GM08714 (cell line): ENCODE measurements around the gene KLF13.

Experiments
- H3K4me3 ChIP-seq: fragments of 200-500 bp; sonication (Bioruptor generic); 2 replicates; pipeline ENCODE4 v1.5.1; 2014; ENCODE audit warnings: mild to moderate bottlenecking, low read length, inconsistent platforms
- ZNF274 ChIP-seq: IDR thresholded peaks from 2 replicates; pipeline ENCODE4 v1.6.1; 2012; ENCODE audit warnings: mild to moderate bottlenecking, low read depth, low read length

The KLF13 gene

DNA sequence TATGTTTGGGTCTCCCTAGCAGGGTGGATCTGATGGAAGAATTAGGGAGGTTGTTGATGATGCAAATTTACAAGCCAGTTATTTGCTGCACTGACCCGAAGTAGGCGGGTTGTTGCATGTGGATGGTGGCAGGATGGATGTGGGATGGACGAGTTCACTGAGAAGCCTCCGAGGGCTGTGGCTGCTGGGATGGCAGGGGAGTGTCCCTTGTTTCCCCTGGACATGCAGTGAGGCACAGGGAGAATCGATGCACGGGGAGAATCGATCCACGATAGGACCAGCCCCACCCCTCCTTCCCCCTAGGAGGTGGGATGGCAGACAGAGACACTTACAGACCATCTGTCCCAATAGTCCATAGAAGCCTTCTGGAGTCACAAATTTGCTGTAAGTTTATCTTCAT lies 31.0 kb upstream of the KLF13 start:
- no peak for TF ChIP-seq ZNF274
- H3K4me3 ChIP-seq: no peak overlapping the region

- no peak overlapping the region for H3K4me3 ChIP-seq
- TF ChIP-seq ZNF274: no peak
These were observed 30.4 kb upstream of the KLF13 start for GRCh38 chr15:31296219-31296645.

DNA sequence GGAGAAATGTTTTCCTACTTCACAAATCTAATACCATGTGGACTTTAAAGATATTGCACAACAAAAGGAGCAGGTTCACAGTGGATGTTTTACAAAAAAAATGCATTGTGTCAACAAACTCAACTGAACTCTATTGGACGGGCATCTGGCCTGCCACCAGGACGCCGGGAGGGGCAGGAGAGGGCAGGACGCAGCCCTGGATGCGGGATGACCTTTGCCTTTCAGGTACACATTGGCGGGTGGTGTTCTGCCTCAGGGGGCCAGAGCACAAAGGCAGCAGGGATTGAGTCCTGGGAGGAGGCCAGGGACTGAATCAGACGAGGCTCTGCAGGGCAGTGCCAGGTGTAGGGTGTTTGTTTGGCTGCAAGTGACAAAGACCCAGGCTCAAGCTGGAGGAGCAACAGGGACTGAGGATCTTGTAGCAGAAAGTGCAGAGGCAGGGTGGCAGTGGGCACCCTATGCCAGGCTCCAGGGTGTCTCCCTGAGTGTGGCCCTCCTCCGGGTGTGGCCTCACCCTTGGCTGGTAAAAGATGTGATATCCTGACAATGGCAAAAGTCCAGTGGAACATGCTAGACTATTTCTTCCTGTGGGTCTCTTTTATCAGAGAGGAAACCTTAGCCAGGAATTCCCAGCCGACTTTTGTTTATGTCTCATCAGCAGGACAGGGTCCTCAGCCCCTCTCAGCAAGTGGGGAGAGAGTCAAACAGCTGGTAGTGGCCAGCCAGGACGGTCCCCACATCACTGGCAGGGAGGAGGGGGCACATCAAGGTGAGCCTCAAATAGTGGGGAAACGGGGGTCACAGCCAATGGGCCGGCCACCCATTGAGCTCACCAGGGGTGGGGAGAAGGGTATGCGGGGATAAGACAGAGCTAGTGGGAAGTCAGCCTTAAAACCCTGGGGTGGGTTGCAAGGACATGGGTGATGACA lies 29.7 kb upstream of the KLF13 start:
- no peak overlapping the region for H3K4me3 ChIP-seq
- no peak for TF ChIP-seq ZNF274

DNA sequence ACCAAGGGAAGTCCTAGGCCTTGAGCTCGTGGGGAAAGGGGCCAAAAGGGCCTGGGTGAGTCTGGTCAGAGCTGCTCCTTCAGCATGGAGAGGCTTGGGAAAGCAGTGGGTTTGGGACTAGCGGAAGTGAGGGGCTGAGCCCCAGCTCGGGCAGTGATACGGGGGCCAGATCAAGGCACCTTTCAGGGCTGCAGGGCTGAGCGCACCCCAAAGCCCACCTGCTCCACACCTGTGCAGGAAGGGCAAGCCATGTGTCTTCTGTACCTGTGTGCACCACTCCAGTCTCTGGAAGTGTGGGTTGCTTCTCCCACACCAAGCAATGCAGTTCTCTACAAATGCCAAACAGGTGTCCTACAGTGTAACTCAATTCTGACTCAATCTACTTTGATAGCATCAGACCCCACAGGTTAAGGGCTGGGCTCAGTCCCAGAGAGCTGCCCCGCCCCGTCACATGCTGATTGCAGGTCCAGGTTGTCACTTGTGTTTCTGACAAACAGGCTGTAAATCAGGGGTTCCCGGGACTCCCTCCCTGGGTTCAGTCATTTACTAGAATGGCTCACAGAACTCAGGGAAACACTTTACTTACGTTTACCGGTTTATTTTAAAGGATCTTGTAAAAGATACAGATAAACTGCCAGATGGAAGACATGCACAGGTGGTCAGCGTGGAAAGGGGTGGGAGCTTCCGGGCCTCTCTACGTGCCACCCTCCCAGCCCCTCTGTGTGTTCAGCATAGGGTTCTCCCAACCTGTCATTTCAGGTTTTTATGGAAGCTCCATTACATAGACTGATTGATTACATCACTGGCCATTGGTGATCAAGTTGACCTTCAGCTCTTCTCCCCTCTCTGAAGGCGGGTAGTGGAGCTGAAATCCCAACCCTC lies 28.8 kb upstream of the KLF13 start:
- TF ChIP-seq ZNF274: no peak
- no peak overlapping the region for H3K4me3 ChIP-seq

DNA sequence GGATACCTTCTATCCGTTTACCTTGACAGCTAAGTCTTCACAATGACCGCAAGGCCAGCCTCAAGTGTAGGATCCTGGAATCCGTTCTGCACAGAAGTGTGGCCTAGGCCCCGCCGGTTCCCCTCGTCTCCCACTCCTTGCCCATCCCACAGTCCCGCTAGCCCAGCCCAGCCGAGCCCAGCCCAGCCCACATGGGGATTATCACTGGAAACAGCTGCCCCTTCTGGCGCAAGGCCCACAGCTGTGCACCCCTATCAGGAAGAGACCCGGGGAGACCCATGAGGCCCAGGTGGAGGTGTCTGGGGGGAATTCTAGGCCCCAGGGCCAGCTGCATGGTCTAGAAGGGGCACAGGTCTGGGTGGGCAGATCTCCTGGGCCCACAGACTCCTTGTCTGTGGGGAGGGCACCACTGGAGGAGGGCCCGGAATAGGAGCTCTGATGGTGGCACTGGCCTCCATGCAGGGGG lies 27.9 kb upstream of the KLF13 start:
- no peak for TF ChIP-seq ZNF274
- no peak overlapping the region for H3K4me3 ChIP-seq

DNA sequence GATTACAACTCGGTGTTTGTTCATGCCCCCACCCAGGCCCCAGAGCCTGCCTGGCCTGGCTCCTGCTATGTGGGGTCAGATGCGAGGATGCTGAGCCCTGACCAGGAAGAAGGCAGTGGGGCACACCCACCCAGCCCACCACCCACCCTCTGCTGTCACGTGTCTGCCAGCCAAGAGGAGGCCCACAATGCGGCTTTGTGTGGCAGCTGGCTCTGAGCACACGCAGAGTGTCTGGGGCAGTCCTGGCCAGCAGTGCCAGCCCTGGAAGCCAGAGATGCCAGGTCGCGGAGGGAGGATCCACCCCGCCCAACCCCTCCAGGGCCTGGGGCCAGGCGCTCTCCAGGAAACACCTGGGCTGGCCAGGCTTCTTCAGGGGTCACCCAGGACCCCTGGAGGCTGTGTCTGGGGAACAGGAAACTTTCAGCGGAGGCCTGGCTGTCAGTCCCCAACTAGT lies 26.4 kb upstream of the KLF13 start:
- no peak overlapping the region for H3K4me3 ChIP-seq
- TF ChIP-seq ZNF274: no peak

DNA sequence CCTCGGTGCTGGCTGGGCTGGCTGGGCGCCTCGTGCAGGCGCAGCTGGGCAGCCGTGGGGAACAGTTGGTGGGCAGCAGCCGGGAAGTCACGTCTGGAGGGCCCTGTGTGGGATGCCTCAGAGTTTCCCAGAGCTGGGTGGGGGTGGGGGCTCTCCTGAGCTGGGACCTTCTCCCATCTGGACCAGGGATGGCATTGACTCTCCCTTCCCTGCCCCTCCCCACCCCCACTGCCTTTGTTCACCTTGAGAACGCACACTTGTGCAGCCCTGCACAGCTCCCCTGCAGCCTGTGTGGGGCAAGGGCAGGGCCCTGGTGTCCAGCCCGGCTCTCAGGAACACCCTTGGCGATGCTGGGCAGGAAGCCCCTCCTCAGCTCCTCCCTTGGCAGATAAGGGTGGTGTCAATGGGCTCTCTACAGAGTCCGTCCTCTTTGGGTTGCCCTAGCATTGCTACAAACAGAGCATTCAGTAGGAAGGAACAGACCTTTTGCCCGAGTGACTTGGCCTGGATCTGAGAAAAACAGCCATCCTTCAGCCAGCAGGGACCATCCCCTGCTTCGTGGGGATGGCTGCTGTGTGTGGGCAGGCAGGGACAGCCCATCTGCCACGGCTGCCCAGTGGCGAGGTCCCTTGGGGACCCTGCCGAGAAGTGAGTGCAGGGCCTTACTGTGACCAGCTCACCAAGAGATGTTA lies 25.5 kb upstream of the KLF13 start:
- no peak overlapping the region for H3K4me3 ChIP-seq
- no peak for TF ChIP-seq ZNF274

DNA sequence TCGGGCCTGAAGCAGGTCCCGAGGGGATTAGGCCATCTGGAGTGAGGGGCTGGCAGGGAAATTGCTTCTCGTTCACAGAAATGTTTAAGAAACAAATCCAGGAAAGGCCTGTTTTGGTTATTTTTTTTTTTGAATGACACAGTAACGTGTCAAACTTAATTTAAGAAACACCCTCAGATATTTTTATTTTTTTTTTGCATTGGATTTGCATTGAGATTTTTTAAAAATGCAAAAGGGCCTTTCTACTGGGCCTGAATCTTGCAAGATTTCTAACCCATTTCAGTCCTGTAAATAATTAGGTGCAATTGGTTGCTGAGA lies 25.0 kb upstream of the KLF13 start:
- TF ChIP-seq ZNF274: no peak
- H3K4me3 ChIP-seq: no peak overlapping the region

DNA sequence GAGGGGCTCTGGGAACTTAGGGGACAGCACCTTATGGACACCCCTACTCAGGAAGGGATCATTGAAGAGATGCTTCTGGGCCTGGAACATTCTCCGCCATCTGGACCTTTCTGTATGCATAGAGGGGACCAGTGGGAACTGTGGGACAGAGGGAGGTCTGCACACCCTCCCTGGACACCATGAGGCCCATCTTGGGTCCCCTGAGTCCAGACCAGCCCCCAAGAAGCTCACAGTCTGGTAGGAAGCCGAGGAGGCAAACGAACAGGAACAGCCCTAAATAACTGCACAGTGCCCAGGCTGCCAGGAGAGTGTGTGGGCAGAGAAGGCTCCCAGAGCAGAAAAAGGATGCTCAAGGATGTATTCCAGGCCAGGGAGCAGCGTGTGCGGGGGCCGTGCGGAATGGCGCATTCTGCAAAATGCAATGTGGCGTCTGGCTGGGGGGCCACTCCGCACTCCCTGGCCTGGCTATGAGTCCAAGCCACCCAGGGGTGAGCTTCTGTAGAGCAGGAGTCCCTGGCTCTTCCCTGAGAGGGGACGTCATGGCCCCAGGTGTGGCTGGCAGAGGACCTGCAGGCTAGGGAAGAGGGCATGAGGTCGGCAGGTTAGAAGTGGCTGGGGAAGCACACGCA lies 24.5 kb upstream of the KLF13 start:
- H3K4me3 ChIP-seq: no peak overlapping the region
- no peak for TF ChIP-seq ZNF274

- no peak for TF ChIP-seq ZNF274
- H3K4me3 ChIP-seq: no peak overlapping the region
These were observed 23.6 kb upstream of the KLF13 start for GRCh38 chr15:31302778-31303725.

- no peak overlapping the region for H3K4me3 ChIP-seq
These were observed 22.6 kb upstream of the KLF13 start for GRCh38 chr15:31303726-31304648.

More at GRCh38 chr15:31303726-31304648, 22.6 kb upstream of the KLF13 start:
- TF ChIP-seq ZNF274: no peak
